Measurements from ENCODE around the gene SCNN1G.

GRCh38 chr16:23181506-23181905 lies 1.0 kb upstream of the SCNN1G start:
- no peak for TF ChIP-seq CTCF (conservative IDR thresholded peaks at IDR 0.05 in 1 of 2, IDR thresholded peaks at IDR 0.05 in 1 of 2; ENCODE audit: low read depth in 1 of 2, low read length in 2 of 2)
- TF ChIP-seq EZH2 (IDR thresholded peaks at IDR 0.05; ENCODE audit: low read length, missing control alignments): no peak

Measured in fibroblast of lung (primary cell).